ENCODE data around the gene SFXN5. TPM values are rescaled to one million over a fixed set of nuclear protein-coding genes. Genes with fewer than 3 reads are reported as not detected.
A peak's percentile ranks its signal among the peaks of the same experiment; 100 is the strongest.
"Not testable (repeated sequence)": the region's sequence is repeated elsewhere in the genome, so short reads cannot be mapped to it uniquely, and the experiment has no call there.

SFXN5 gene
- total RNA-seq, 1 donor from 2014 or later, result 9.3 TPM

DNA sequence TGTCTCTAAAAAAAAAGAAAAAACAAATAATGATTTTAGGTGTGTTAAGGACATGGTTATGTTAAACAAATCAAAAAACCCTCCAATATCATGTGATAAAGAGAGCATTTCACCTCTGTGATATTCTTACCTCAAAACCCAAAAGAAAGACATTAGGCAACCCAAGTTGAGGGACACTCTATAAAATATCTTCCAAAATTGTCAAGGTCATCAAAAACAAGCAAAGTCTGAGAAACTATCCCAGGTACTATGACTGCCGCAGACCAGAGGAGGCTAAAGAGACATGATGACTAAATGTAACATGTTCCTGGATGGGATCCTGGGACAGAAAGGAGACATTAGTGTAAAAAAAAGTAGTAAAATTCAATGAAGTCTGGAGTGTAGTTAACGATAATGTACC, 4.5 kb downstream of the SFXN5 start:
- Histone ChIP-seq H3K4me3 (no peak overlapping the region), H3K36me3 (no peaks in the 10 kb centered on the region), H3K27me3 (no peaks in the 10 kb centered on the region), H3K4me1 (peaks cover 10 to 19% of the 10 kb centered on the region in 2 donors), H3K27ac (no peak overlapping the region), H3K9me3 (no peaks in the 10 kb centered on the region)
- DNase-seq (ENCODE audit: low spot score in 2 of 2), result no peak
- intact Hi-C loops (cut with DNase I), result no loop called here
- TF ChIP-seq, protein P1, sequence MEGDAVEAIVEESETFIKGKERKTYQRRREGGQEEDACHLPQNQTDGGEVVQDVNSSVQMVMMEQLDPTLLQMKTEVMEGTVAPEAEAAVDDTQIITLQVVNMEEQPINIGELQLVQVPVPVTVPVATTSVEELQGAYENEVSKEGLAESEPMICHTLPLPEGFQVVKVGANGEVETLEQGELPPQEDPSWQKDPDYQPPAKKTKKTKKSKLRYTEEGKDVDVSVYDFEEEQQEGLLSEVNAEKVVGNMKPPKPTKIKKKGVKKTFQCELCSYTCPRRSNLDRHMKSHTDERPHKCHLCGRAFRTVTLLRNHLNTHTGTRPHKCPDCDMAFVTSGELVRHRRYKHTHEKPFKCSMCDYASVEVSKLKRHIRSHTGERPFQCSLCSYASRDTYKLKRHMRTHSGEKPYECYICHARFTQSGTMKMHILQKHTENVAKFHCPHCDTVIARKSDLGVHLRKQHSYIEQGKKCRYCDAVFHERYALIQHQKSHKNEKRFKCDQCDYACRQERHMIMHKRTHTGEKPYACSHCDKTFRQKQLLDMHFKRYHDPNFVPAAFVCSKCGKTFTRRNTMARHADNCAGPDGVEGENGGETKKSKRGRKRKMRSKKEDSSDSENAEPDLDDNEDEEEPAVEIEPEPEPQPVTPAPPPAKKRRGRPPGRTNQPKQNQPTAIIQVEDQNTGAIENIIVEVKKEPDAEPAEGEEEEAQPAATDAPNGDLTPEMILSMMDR (IDR thresholded peaks at IDR 0.05), result no peak

DNA sequence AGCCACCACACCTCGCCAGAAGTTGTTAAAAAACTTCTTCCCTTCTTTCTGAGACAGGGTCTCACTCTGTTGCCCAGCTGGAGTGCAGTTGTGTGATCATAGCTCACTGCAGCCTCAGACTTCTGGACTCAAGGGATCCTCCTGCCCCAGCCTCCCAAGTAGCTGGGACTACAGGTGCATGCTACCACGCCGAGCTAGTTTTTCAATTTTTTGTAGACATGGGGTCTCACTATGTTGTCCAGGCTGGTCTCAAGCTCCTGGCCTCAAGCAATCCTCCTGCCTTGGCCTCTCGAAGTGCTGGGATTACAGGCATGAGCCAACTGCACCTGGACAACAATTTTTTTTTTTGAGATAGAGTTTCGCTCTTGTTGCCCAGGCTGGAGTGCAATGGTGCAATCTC, 6.4 kb downstream of the SFXN5 start:
- H3K27ac ChIP-seq; H3K36me3 ChIP-seq; intact Hi-C loops (cut with DNase I); H3K9me3 ChIP-seq; H3K27me3 ChIP-seq; DNase-seq (ENCODE audit: low spot score in 2 of 2); H3K4me3 ChIP-seq: not testable (repeated sequence)
- H3K4me1 ChIP-seq, result peaks cover 5 to 17% of the 10 kb centered on the region in 2 donors

DNA sequence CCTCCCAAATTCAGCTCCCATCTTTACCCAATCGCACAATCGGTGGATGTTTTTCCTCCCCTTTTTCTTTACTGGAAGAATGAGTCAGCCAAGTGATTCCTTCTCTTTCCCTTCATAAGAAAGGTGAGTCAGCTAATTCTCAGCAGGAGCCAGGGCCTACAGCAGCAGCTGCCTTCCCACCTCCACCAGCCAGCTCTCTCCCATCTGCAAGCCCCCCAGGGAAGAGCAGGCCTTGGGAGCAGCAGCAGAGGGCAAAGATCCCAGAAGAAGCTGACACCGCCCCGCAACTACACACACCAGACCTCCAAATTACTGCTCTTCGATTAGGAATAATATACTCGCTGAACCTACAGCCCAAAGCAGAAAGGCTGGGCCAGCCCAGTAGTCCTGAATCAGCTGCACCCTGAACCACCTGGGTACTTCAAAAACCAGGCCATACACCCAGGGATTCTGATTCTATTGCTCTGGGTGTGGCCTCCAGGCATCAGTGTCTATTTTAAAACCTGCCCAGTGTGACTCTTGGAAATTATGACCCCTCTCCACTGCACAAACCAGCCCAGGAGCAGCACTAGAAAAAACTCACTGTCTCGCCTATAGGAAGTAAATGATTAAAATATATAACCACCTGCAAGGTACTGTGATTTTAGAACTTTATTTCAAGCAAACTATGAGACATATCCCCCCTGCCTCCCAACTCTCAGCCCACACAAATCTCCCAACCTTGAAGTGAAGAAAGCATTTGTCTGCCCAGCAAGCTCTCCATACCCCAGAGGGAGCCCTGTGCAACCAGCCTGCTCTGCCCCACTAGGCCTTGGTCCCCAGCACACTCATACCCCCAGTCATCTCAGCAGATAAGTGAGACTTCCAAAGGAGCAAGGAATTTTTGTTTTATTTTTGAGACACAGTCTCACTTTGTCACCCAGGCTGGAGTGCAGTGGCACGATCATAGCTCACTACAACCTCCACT, 7.3 kb downstream of the SFXN5 start:
- intact Hi-C loops (cut with DNase I), result no loop called here
- Histone ChIP-seq H3K27me3 (no peaks in the 10 kb centered on the region), H3K4me3 (no peak overlapping the region), H3K36me3 (no peaks in the 10 kb centered on the region), H3K27ac (peak overlapping the region in 1 of 2 donors; percentile 53), H3K4me1 (peaks cover 1 to 9% of the 10 kb centered on the region in 2 donors), H3K9me3 (no peaks in the 10 kb centered on the region)
- TF ChIP-seq, protein P1 (IDR thresholded peaks at IDR 0.05), result no peak
- peak in 1 of 2 donors; percentile 61 for DNase-seq (ENCODE audit: low spot score in 2 of 2)

DNA sequence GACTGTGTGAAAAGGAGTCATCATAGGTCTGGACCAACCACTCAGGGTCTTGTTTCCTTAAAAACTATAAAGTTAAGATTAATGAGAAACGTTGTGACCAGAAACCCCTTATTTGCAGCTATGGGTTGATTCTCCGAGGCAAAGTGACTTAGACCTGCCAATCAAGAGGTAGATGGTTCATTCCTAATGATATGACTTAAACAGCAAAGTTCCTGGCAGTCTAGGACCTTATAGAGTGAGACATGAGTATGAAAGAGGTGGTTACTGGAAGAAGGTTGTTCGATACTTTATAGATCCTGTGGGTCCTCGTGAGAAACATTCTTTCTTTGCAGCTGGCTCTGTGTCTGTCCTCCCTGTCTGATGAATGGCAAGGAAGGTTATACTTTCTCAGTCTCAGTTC, 8.0 kb downstream of the SFXN5 start:
- Histone ChIP-seq H3K27me3 (no peaks in the 10 kb centered on the region), H3K9me3 (no peaks in the 10 kb centered on the region), H3K27ac (no peak overlapping the region), H3K4me3 (no peak overlapping the region), H3K36me3 (peaks cover 0 to 2% of the 10 kb centered on the region in 2 donors), H3K4me1 (peaks cover 0 to 7% of the 10 kb centered on the region in 2 donors)
- peak in 1 of 2 donors; percentile 16 for DNase-seq (ENCODE audit: low spot score in 2 of 2)
- intact Hi-C loops (cut with DNase I), result no loop called here
- TF ChIP-seq, protein P1 (IDR thresholded peaks at IDR 0.05), result no peak

DNA sequence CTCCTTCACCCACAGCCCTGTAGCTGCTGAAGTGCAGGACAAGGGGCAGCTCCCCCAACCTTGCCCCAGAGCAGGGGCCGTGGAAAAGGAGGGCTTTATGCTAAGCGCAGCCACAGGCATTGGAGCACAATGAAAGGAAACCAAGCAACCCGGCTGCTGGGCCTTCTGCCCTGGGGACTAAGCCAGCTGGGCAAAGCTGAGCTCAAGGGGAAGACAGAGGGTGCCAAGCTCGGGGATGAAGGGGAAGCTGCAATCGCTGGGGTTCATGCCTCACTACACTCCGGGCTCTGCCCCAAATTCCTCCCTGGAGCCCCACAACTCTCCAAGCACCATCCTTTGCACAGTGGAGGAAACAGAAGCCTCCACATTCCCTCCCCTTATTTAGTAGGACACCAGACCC, 12.4 kb downstream of the SFXN5 start:
- Histone ChIP-seq H3K4me3 (no peak overlapping the region), H3K9me3 (peaks cover 0 to 7% of the 10 kb centered on the region in 2 donors), H3K36me3 (peaks cover 17 to 27% of the 10 kb centered on the region in 2 donors), H3K4me1 (peaks cover 0 to 2% of the 10 kb centered on the region in 2 donors), H3K27me3 (no peaks in the 10 kb centered on the region), H3K27ac (no peak overlapping the region)
- TF ChIP-seq, protein P1 (IDR thresholded peaks at IDR 0.05), result no peak
- intact Hi-C loops (cut with DNase I), result no loop called here
- peak in 1 of 2 donors; percentile 49 for DNase-seq (ENCODE audit: low spot score in 2 of 2)

DNA sequence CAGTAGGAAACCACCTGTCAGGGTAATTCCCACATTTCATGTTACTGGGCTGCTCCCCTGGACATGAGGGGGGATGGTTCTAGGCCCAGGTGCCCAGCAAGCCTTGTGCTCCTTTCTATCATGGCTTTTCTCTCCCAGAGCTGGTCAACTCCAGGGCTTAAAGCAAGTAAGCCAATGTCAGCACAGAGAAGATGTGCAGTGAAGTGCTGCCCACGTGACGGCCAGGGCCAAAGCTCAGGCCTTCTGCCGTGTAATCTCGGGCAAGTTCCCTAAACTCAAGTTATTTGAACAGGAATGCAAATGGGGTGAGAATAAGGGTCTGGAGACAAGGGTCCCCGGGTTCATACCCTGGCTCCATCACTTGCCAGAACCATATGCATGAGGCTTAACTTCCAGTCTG, 16.5 kb downstream of the SFXN5 start:
- intact Hi-C loops (cut with DNase I), result no loop called here
- peak in 1 of 2 donors; percentile 18 for DNase-seq (ENCODE audit: low spot score in 2 of 2)
- Histone ChIP-seq H3K27ac (no peak overlapping the region), H3K9me3 (peaks cover 0 to 7% of the 10 kb centered on the region in 2 donors), H3K36me3 (peaks cover 17 to 27% of the 10 kb centered on the region in 2 donors), H3K4me1 (no peaks in the 10 kb centered on the region), H3K27me3 (no peaks in the 10 kb centered on the region), H3K4me3 (no peak overlapping the region)
- TF ChIP-seq, protein P1 (IDR thresholded peaks at IDR 0.05), result no peak
